Fibroblast of lung (primary cell): Measurements from ENCODE around the gene PAGE5. TPM values are rescaled to one million over a fixed set of nuclear protein-coding genes. Genes with fewer than 3 reads are reported as not detected.

Source experiments
- DNase-seq, 2 donors: peaks; one replicate each; pipeline versions ENCODE4 v3.0.0 to v3.0.0-alpha.2; 2010; ENCODE audit warnings: low read depth in 2 of 2
- H2AFZ ChIP-seq: 2 replicates; pipeline ENCODE4 v1.5.1; 2012; ENCODE audit warnings: low read length, control low read depth, inconsistent platforms
- H3K27ac ChIP-seq: 2 replicates; pipeline ENCODE4 v1.5.1; 2011; ENCODE audit warnings: low read length, control low read depth; ENCODE audit not compliant: insufficient read depth
- H3K27me3 ChIP-seq: 2 replicates; pipeline ENCODE4 v1.5.1; 2011; ENCODE audit warnings: mild to moderate bottlenecking, low read length; ENCODE audit not compliant: control insufficient read depth, insufficient read depth
- H3K36me3 ChIP-seq: 2 replicates; pipeline ENCODE4 v1.5.1; 2011; ENCODE audit warnings: low read length; ENCODE audit not compliant: control insufficient read depth, insufficient read depth
- H3K4me1 ChIP-seq: 2 replicates; pipeline ENCODE4 v1.5.1; 2011; ENCODE audit warnings: low read length; ENCODE audit not compliant: control insufficient read depth, insufficient read depth; ENCODE audit errors: extremely low read depth
- H3K4me2 ChIP-seq: 2 replicates; pipeline ENCODE4 v1.5.1; 2011; ENCODE audit warnings: low read length, control low read depth; ENCODE audit not compliant: insufficient read depth; ENCODE audit errors: extremely low read depth
- H3K4me3 ChIP-seq, 4 experiments: fragments of 200-600 bp in 1 of 4; sonication (generic) in 1 of 4; replicated peaks in 1 of 4; 2 replicates each; pipeline ENCODE4 v1.5.1; 2011 to 2016; ENCODE audit warnings: low read length in 4 of 4, low read depth in 3 of 4, mild to moderate bottlenecking in 3 of 4, control low read depth in 2 of 4, inconsistent platforms in 1 of 4, mixed read lengths in 1 of 4; ENCODE audit not compliant: insufficient read depth in 1 of 4; ENCODE audit errors: control extremely low read depth in 1 of 4
- H3K79me2 ChIP-seq: 2 replicates; pipeline ENCODE4 v1.5.1; 2012; ENCODE audit warnings: mild to moderate bottlenecking, low read length, inconsistent platforms; ENCODE audit not compliant: control insufficient read depth, insufficient read depth
- H3K9ac ChIP-seq: 2 replicates; pipeline ENCODE4 v1.5.1; 2011; ENCODE audit warnings: mild to moderate bottlenecking, low read length, control low read depth; ENCODE audit not compliant: insufficient read depth
- H3K9me3 ChIP-seq: 2 replicates; pipeline ENCODE4 v1.5.1; 2012; ENCODE audit warnings: low read depth, low read length; ENCODE audit not compliant: control insufficient read depth, insufficient read depth
- H4K20me1 ChIP-seq: 2 replicates; pipeline ENCODE4 v1.5.1; 2011; ENCODE audit warnings: low read length; ENCODE audit not compliant: control insufficient read depth, insufficient read depth; ENCODE audit errors: extremely low read depth
- EZH2 ChIP-seq: IDR thresholded peaks from 2 replicates; pipeline ENCODE4 v1.5.1; 2012; ENCODE audit warnings: low read length, control low read depth, mild to moderate bottlenecking; ENCODE audit errors: missing control alignments
- polyA plus RNA-seq, 2 donors: library from polyadenylated mRNA; depleted of rRNA in 1 of 2; stranded (reverse) in 1 of 2; unstranded in 1 of 2; fragments of >200 nt; gene quantifications; 2 replicates each; pipeline ENCODE4 v1.2.1, GENCODE V29; 2011 to 2012; ENCODE audit warnings: missing spikeins in 1 of 2
- total RNA-seq: library from RNA; depleted of rRNA; stranded (reverse); fragments of >200 nt; gene quantifications from 2 replicates; pipeline ENCODE4 v1.2.1, GENCODE V29; 2014
- TF ChIP-seq, protein P1 (sequence below), 2 donors: IDR thresholded peaks in 1 of 2; conservative IDR thresholded peaks in 1 of 2; 1 replicate in 1 of 2; 2 replicates in 1 of 2; pipeline ENCODE4 v1.5.1; 2011 to 2012; ENCODE audit warnings: low read length in 2 of 2, control low read depth in 1 of 2, inconsistent platforms in 1 of 2, low read depth in 1 of 2, mild to moderate bottlenecking in 1 of 2

PAGE5 gene
- total and polyA plus RNA-seq, 2 donors (not counting 1 experiment from before 2014, with no cell fraction given) = 0.66 TPM; not detected in 1

GRCh38 chrX:55260806-55261205, 40.7 kb downstream of the PAGE5 start:
- H3K36me3 ChIP-seq = no peaks in the 10 kb centered on the region
- no peak overlapping the region for H3K4me2 ChIP-seq
- no peaks in the 10 kb centered on the region for H4K20me1 ChIP-seq
- no peak overlapping the region for H3K4me3 ChIP-seq
- H3K9me3 ChIP-seq = no peaks in the 10 kb centered on the region
- TF ChIP-seq, protein P1, sequence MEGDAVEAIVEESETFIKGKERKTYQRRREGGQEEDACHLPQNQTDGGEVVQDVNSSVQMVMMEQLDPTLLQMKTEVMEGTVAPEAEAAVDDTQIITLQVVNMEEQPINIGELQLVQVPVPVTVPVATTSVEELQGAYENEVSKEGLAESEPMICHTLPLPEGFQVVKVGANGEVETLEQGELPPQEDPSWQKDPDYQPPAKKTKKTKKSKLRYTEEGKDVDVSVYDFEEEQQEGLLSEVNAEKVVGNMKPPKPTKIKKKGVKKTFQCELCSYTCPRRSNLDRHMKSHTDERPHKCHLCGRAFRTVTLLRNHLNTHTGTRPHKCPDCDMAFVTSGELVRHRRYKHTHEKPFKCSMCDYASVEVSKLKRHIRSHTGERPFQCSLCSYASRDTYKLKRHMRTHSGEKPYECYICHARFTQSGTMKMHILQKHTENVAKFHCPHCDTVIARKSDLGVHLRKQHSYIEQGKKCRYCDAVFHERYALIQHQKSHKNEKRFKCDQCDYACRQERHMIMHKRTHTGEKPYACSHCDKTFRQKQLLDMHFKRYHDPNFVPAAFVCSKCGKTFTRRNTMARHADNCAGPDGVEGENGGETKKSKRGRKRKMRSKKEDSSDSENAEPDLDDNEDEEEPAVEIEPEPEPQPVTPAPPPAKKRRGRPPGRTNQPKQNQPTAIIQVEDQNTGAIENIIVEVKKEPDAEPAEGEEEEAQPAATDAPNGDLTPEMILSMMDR (conservative IDR thresholded peaks at IDR 0.05 in 1 of 2, IDR thresholded peaks at IDR 0.05 in 1 of 2; ENCODE audit: low read depth in 1 of 2, low read length in 2 of 2) = no peak
- TF ChIP-seq EZH2 = no peak
- H3K27ac ChIP-seq = no peak overlapping the region
- no peak for DNase-seq
- no peaks in the 10 kb centered on the region for H3K4me1 ChIP-seq
- no peak overlapping the region for H2AFZ ChIP-seq
- H3K79me2 ChIP-seq = no peaks in the 10 kb centered on the region
- no peak overlapping the region for H3K9ac ChIP-seq
- no peaks in the 10 kb centered on the region for H3K27me3 ChIP-seq

DNA sequence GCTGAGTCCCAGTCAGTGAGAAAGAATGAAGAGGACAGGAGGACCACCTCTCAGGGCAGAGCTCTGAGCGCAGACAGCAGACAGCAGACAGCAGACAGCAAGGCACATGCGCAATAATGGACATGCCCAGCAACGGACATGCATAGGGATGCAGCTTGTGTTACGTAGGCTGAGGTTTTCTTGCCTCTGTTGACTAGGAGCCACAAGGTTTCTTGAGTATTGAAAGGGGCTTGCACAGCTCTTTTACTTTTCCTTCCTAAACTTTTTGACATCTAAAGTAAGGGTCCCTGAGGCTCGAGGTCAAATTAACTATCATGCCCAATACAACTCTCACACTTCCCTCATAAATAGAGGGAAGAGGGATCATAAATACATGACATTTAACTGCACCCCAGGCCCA, 44.7 kb downstream of the PAGE5 start, which contains the start of gene PAGE3:
PAGE3 (minus strand) TSS at position 101 of the 400 bp plus-strand sequence. CDS start 1,013 bp downstream, outside the sequence.
- Histone ChIP-seq H2AFZ (no peak within 1 kb of the TSS), H3K4me1 (no peaks in the 10 kb centered on the region), H3K4me3 (no peak within 1 kb of the TSS), H4K20me1 (no peaks in the 10 kb centered on the region), H3K27ac (no peak within 1 kb of the TSS), H3K36me3 (no peaks in the 10 kb centered on the region), H3K27me3 (no peaks in the 10 kb centered on the region), H3K79me2 (no peaks in the 10 kb centered on the region), H3K4me2 (no peak within 1 kb of the TSS), H3K9me3 (no peaks in the 10 kb centered on the region), H3K9ac (no peak within 1 kb of the TSS)
- no peak for TF ChIP-seq EZH2
- TF ChIP-seq, protein P1 (conservative IDR thresholded peaks at IDR 0.05 in 1 of 2, IDR thresholded peaks at IDR 0.05 in 1 of 2; ENCODE audit: low read depth in 1 of 2, low read length in 2 of 2) = no peak
- no peak for DNase-seq

Other genes with a start within 250 kb of the PAGE5 start
- gene PFKFB1, start 226.2 kb upstream of the PAGE5 start, total RNA-seq = under 0.01 TPM in 1 of 2 replicates, not detected in the other
- gene PFKFB1, start 226.2 kb upstream of the PAGE5 start, polyA plus RNA-seq = 0.10 TPM in 1 of 2 replicates, not detected in the other
- 4.6 and 4.8 TPM in 2 replicates for gene APEX2, start 220.0 kb upstream of the PAGE5 start, total RNA-seq
- 11.0 and 19.3 TPM in 2 replicates for gene APEX2, start 220.0 kb upstream of the PAGE5 start, polyA plus RNA-seq
- not detected in 2 replicates for gene ALAS2, start 189.4 kb upstream of the PAGE5 start, total RNA-seq
- gene ALAS2, start 189.4 kb upstream of the PAGE5 start, polyA plus RNA-seq = not detected in 2 replicates
- not detected in 2 replicates for gene PAGE2B, start 145.3 kb upstream of the PAGE5 start, total RNA-seq
- not detected in 2 replicates for gene PAGE2B, start 145.3 kb upstream of the PAGE5 start, polyA plus RNA-seq
- not detected in 2 replicates for gene PAGE2, start 131.3 kb upstream of the PAGE5 start, total RNA-seq
- gene PAGE2, start 131.3 kb upstream of the PAGE5 start, polyA plus RNA-seq = not detected in 2 replicates
- gene PAGE3, start 44.6 kb downstream of the PAGE5 start, total RNA-seq = not detected in 2 replicates
- not detected in 2 replicates for gene PAGE3, start 44.6 kb downstream of the PAGE5 start, polyA plus RNA-seq
- gene MAGEH1, start 231.8 kb downstream of the PAGE5 start, total RNA-seq = 16.5 and 21.8 TPM in 2 replicates
- gene MAGEH1, start 231.8 kb downstream of the PAGE5 start, polyA plus RNA-seq = 24.4 and 38.5 TPM in 2 replicates